ENCODE results near the gene SLC5A4. TPM values are rescaled to one million over a fixed set of nuclear protein-coding genes. Genes with fewer than 3 reads are reported as not detected.

Gene SLC5A4
- total RNA-seq, 1 experiment from 2014 or later, result not detected

DNA sequence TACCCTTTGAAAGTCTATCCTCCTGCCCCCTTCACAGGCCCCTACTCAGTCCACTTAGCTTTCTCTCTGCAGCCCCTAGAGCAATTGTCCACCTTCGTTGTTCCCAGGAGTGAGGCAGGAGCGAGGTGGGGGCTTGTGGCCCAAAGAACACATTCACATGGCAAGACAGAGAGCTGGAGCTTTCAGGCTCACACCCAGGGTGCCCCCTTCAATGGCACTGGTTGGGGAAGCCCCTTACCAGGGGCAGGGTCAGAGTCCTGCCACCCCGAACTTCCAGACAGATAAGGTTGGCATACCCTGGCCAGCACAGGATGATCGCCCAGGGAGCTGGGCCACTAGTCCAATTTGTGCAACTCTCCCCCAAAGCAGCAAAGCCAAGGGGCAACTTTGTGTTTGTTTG lies 6.2 kb upstream of the SLC5A4 start:
- Histone ChIP-seq H3K27ac (no peak overlapping the region), H3K79me2 (ENCODE audit: low read depth) (no peaks in the 10 kb centered on the region), H3K36me3 (ENCODE audit: low read depth) (no peaks in the 10 kb centered on the region), H3K9me3 (ENCODE audit: insufficient read depth, low read depth) (no peaks in the 10 kb centered on the region), H2AFZ (no peak overlapping the region), H3K4me2 (no peak overlapping the region), H3K9me2 (ENCODE audit: insufficient read depth) (no peaks in the 10 kb centered on the region), H3K27me3 (ENCODE audit: insufficient read depth, low read depth) (peaks cover 53% of the 10 kb centered on the region), H3K4me3 (no peak overlapping the region), H3K4me1 (replicated peaks; ENCODE audit: insufficient read depth) (no peaks in the 10 kb centered on the region), H4K20me1 (ENCODE audit: insufficient read depth) (no peaks in the 10 kb centered on the region), H3F3A (ENCODE audit: insufficient read depth, low read depth) (no peaks in the 10 kb centered on the region)
- ChIA-PET CTCF (no interaction called here), POLR2A (ENCODE audit: unreplicated experiment) (no interaction called here)
- TF ChIP-seq, protein P1, sequence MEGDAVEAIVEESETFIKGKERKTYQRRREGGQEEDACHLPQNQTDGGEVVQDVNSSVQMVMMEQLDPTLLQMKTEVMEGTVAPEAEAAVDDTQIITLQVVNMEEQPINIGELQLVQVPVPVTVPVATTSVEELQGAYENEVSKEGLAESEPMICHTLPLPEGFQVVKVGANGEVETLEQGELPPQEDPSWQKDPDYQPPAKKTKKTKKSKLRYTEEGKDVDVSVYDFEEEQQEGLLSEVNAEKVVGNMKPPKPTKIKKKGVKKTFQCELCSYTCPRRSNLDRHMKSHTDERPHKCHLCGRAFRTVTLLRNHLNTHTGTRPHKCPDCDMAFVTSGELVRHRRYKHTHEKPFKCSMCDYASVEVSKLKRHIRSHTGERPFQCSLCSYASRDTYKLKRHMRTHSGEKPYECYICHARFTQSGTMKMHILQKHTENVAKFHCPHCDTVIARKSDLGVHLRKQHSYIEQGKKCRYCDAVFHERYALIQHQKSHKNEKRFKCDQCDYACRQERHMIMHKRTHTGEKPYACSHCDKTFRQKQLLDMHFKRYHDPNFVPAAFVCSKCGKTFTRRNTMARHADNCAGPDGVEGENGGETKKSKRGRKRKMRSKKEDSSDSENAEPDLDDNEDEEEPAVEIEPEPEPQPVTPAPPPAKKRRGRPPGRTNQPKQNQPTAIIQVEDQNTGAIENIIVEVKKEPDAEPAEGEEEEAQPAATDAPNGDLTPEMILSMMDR (conservative IDR thresholded peaks at IDR 0.05), result no peak
- TF ChIP-seq EZH2 (IDR thresholded peaks at IDR 0.05; ENCODE audit: low read depth), result no peak
- intact Hi-C loops (cut with micrococcal nuclease; ENCODE audit: unreplicated experiment), result no loop called here
- no TSS peak for BruUV-seq (replicated peaks)
- DNase-seq, result no peak

DNA sequence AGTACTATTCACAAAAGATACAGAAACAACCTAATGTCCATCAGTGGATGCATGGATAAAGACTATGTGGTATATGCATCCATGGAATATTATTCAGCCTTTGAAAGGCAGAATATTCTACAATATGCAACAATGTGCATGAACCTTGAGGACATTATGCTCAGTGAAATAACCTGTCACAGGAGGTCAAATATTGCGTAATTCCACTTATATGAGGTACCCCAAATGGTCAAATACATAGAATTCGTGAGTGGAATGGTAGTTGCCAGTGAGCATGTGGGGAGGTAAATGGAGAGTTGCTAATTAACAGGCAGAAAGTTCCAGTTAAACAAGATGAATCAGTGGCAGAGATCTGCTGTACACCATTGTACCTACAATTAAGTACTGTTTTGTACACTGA lies 3.6 kb upstream of the SLC5A4 start:
- Histone ChIP-seq H3K27me3 (ENCODE audit: insufficient read depth, low read depth) (peaks cover 78% of the 10 kb centered on the region), H3K4me1 (replicated peaks; ENCODE audit: insufficient read depth) (no peaks in the 10 kb centered on the region), H4K20me1 (ENCODE audit: insufficient read depth) (no peaks in the 10 kb centered on the region), H3K9me3 (ENCODE audit: insufficient read depth, low read depth) (no peaks in the 10 kb centered on the region), H3K36me3 (ENCODE audit: low read depth) (no peaks in the 10 kb centered on the region), H3K9me2 (ENCODE audit: insufficient read depth) (no peaks in the 10 kb centered on the region), H3K4me3 (no peak overlapping the region), H3K4me2 (no peak overlapping the region), H3K27ac (no peak overlapping the region), H3K79me2 (ENCODE audit: low read depth) (no peaks in the 10 kb centered on the region), H3F3A (ENCODE audit: insufficient read depth, low read depth) (no peaks in the 10 kb centered on the region), H2AFZ (no peak overlapping the region)
- CTCF ChIA-PET, result no interaction called here
- intact Hi-C loops (cut with micrococcal nuclease; ENCODE audit: unreplicated experiment), result no loop called here
- no TSS peak for BruUV-seq (replicated peaks)
- POLR2A ChIA-PET (ENCODE audit: unreplicated experiment), result no interaction called here
- no peak for TF ChIP-seq EZH2 (IDR thresholded peaks at IDR 0.05; ENCODE audit: low read depth)
- TF ChIP-seq, protein P1 (conservative IDR thresholded peaks at IDR 0.05), result no peak
- no peak for DNase-seq

DNA sequence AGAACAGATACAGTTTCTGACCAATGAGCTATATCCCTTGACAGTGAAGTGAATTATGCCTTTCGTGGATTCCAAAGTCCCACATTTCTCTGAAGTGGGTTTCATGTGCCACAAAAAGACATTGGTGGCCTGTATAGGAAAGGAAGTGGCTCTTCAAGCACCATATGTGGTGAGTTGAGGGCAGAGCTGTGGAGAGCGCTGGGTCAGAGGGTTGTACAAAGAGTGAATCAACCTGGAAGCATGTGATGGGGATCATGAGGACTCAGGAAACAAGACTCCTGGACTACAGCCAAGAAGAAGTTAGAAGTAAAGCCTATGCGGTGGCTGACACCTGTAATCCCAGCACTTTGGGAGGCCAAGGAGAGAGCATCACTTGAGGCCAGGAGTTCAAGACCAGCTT lies 579 bp upstream of the SLC5A4 start:
- intact Hi-C loops (cut with micrococcal nuclease; ENCODE audit: unreplicated experiment), result no loop called here
- H3K9me2 ChIP-seq (ENCODE audit: insufficient read depth), result no peaks in the 10 kb centered on the region
- TF ChIP-seq, protein P1 (conservative IDR thresholded peaks at IDR 0.05), result no peak
- TF ChIP-seq EZH2 (IDR thresholded peaks at IDR 0.05; ENCODE audit: low read depth), result no peak
- no peaks in the 10 kb centered on the region for H3F3A ChIP-seq (ENCODE audit: insufficient read depth, low read depth)
- no peak overlapping the region for H2AFZ ChIP-seq
- no peaks in the 10 kb centered on the region for H3K4me1 ChIP-seq (replicated peaks; ENCODE audit: insufficient read depth)
- H3K79me2 ChIP-seq (ENCODE audit: low read depth), result no peaks in the 10 kb centered on the region
- no peak for DNase-seq
- H3K27me3 ChIP-seq (ENCODE audit: insufficient read depth, low read depth), result peaks cover 78% of the 10 kb centered on the region
- H3K4me2 ChIP-seq, result no peak overlapping the region
- ChIA-PET POLR2A (ENCODE audit: unreplicated experiment) (no interaction called here), CTCF (no interaction called here)
- BruUV-seq (replicated peaks), result no TSS peak
- H3K27ac ChIP-seq, result no peak overlapping the region
- H3K36me3 ChIP-seq (ENCODE audit: low read depth), result no peaks in the 10 kb centered on the region
- H4K20me1 ChIP-seq (ENCODE audit: insufficient read depth), result no peaks in the 10 kb centered on the region
- H3K4me3 ChIP-seq, result no peak overlapping the region
- H3K9me3 ChIP-seq (ENCODE audit: insufficient read depth, low read depth), result no peaks in the 10 kb centered on the region
